Mucosa of descending colon (tissue), 3 donors: ENCODE data around the gene IQSEC3. TPM values are rescaled to one million over a fixed set of nuclear protein-coding genes. Genes with fewer than 3 reads are reported as not detected.

Experiments
- ATAC-seq: fragments of 200-7000 bp; cut with Tn5 transposase; one replicate; pipeline ENCODE4 v1.9.1; 2020; ENCODE audit warnings: mild to moderate bottlenecking, moderate library complexity
- DNase-seq, 3 donors: peaks; one replicate each; pipeline ENCODE4 v3.0.0-alpha.2; 2020
- H3K36me3 ChIP-seq: fragments of 200-600 bp; one replicate; pipeline ENCODE4 v1.8.0; 2021; ENCODE audit warnings: low read depth, mild to moderate bottlenecking
- H3K4me1 ChIP-seq: fragments of 200-600 bp; one replicate; pipeline ENCODE4 v1.8.0; 2021; ENCODE audit warnings: low read depth, mild to moderate bottlenecking
- H3K4me3 ChIP-seq: fragments of 200-600 bp; one replicate; pipeline ENCODE4 v1.8.0; 2021; ENCODE audit warnings: mild to moderate bottlenecking
- H3K9me3 ChIP-seq: fragments of 200-600 bp; one replicate; pipeline ENCODE4 v1.8.0; 2021; ENCODE audit warnings: mild to moderate bottlenecking
- CTCF ChIP-seq: fragments of 200-600 bp; IDR thresholded peaks from one replicate; pipeline ENCODE4 v1.8.0; 2022; ENCODE audit warnings: antibody characterized with exemption, mild to moderate bottlenecking
- intact Hi-C, 2 donors: fragments of 100-400 bp; cut with DNase I in 1 of 2; cut with micrococcal nuclease in 1 of 2; formaldehyde crosslinking; loops; one replicate each; pipeline versions ENCODE4 v1.11.0 to v1.11.1; 2022; cut with DNase I, micrococcal nuclease
- total RNA-seq, 3 donors: library from RNA; stranded (reverse); fragmentation: NEBNext Ultra II Directional in 2 of 3; extraction: Animal tissue kit (Norgen Biotek cat#: 25700) in 2 of 3; gene quantifications; one replicate each; pipeline versions ENCODE4 v1.2.1 to v1.2.4, GENCODE V29; 2021 to 2023
- donor health status: DM: no; HTN: no; CAD: no; lungs with moderate emphysema.
- donor health status: DM: no; HTN: no; CAD: no.
- donor health status: DM: no; HTN: yes; CAD: no.

The IQSEC3 gene
- total RNA-seq, 3 donors from 2014 or later, result 0.23 to 2.3 (median 1.1) TPM

- intact Hi-C loops, result no loop called here
Measured at GRCh38 chr12:103169-103981, 36.8 kb downstream of the IQSEC3 start.

GRCh38 chr12:104551-105081 lies 38.0 kb downstream of the IQSEC3 start:
- TF ChIP-seq CTCF, result no peak
- no peaks in the 10 kb centered on the region for H3K36me3 ChIP-seq
- peaks cover 5% of the 10 kb centered on the region for H3K4me1 ChIP-seq
- peak; percentile 40 to 60 (median 40) for DNase-seq
- intact Hi-C loops, result no loop called here
- no peak overlapping the region for H3K4me3 ChIP-seq
- H3K9me3 ChIP-seq, result no peaks in the 10 kb centered on the region
- ATAC-seq, result peak; percentile 69

More at GRCh38 chr12:103169-103981, 36.8 kb downstream of the IQSEC3 start:
- TF ChIP-seq CTCF, result no peak
- Histone ChIP-seq H3K4me1 (peaks cover 5% of the 10 kb centered on the region), H3K36me3 (no peaks in the 10 kb centered on the region), H3K9me3 (no peaks in the 10 kb centered on the region), H3K4me3 (no peak overlapping the region)
- DNase-seq (no peak), ATAC-seq (peak; percentile 26)

GRCh38 chr12:105696-106095 lies 39.1 kb downstream of the IQSEC3 start:
- H3K4me3 ChIP-seq, result no peak overlapping the region
- H3K9me3 ChIP-seq, result no peaks in the 10 kb centered on the region
- no peaks in the 10 kb centered on the region for H3K36me3 ChIP-seq
- intact Hi-C loops, result no loop called here
- ATAC-seq (no peak), DNase-seq (no peak)
- no peak for TF ChIP-seq CTCF
- H3K4me1 ChIP-seq, result peaks cover 5% of the 10 kb centered on the region

GRCh38 chr12:106118-106591 lies 39.6 kb downstream of the IQSEC3 start:
- TF ChIP-seq CTCF, result no peak
- peak; percentile 42 for ATAC-seq
- intact Hi-C loops, result no loop called here
- no peak overlapping the region for H3K4me3 ChIP-seq
- no peaks in the 10 kb centered on the region for H3K9me3 ChIP-seq
- no peaks in the 10 kb centered on the region for H3K36me3 ChIP-seq
- DNase-seq, result no peak
- H3K4me1 ChIP-seq, result peaks cover 5% of the 10 kb centered on the region

GRCh38 chr12:108594-108993 lies 42.0 kb downstream of the IQSEC3 start:
- peak; percentile 21 for ATAC-seq
- intact Hi-C loops, result no loop called here
- Histone ChIP-seq H3K9me3 (no peaks in the 10 kb centered on the region), H3K4me3 (no peak overlapping the region), H3K36me3 (no peaks in the 10 kb centered on the region), H3K4me1 (peaks cover 5% of the 10 kb centered on the region)
- no peak for TF ChIP-seq CTCF
- peak in 2 of 3 donors; percentile 29 to 48 for DNase-seq
